Heart right ventricle (tissue), 16 donors: ENCODE results near the gene LENEP. TPM values are rescaled to one million over a fixed set of nuclear protein-coding genes. Genes with fewer than 3 reads are reported as not detected.
A peak's percentile ranks its signal among the peaks of the same experiment; 100 is the strongest.

ENCODE experiments used
- ATAC-seq, 8 donors: fragments of 200-7000 bp; cut with Tn5 transposase; one replicate each; pipeline ENCODE4 v1.9.1; 2020; ENCODE audit warnings: mild to moderate bottlenecking in 8 of 8, moderate library complexity in 8 of 8, moderate number of reproducible peaks in 1 of 8
- DNase-seq, 2 donors: peaks; one replicate each; pipeline ENCODE4 v3.0.0-alpha.2; 2020
- H3K27ac ChIP-seq, 10 donors: fragments of 200-600 bp; sonication (generic) in 2 of 10; one replicate each; pipeline versions ENCODE4 v1.5.0 to v1.8.0; 2020 to 2022; ENCODE audit warnings: mild to moderate bottlenecking in 3 of 10
- H3K27me3 ChIP-seq, 7 donors: fragments of 200-600 bp; one replicate each; pipeline ENCODE4 v1.8.0; 2021 to 2022; ENCODE audit warnings: mild to moderate bottlenecking in 2 of 7
- H3K36me3 ChIP-seq, 9 donors: fragments of 200-600 bp; sonication (generic) in 1 of 9; one replicate each; pipeline versions ENCODE4 v1.5.0 to v1.8.0; 2020 to 2022; ENCODE audit warnings: mild to moderate bottlenecking in 2 of 9
- H3K4me1 ChIP-seq, 9 donors: fragments of 200-600 bp; sonication (generic) in 1 of 9; one replicate each; pipeline versions ENCODE4 v1.5.0 to v1.8.0; 2020 to 2022; ENCODE audit warnings: mild to moderate bottlenecking in 4 of 9
- H3K4me3 ChIP-seq, 10 donors: fragments of 200-600 bp; sonication (generic) in 2 of 10; one replicate each; pipeline versions ENCODE4 v1.5.0 to v1.8.0; 2020 to 2022; ENCODE audit warnings: mild to moderate bottlenecking in 7 of 10, moderate library complexity in 2 of 10
- H3K9me3 ChIP-seq, 11 donors: fragments of 200-600 bp in 10 of 11; sonication (generic) in 2 of 11; one replicate each; pipeline versions ENCODE4 v1.5.0 to v1.8.0; 2013 to 2022; ENCODE audit warnings: mild to moderate bottlenecking in 2 of 11, control low read depth in 1 of 11, moderate library complexity in 1 of 11
- CTCF ChIP-seq, 9 donors: fragments of 200-600 bp; sonication (generic) in 2 of 9; IDR thresholded peaks; one replicate each; pipeline versions ENCODE4 v1.5.0 to v1.8.0; 2021 to 2022; ENCODE audit warnings: antibody characterized with exemption in 9 of 9, mild to moderate bottlenecking in 5 of 9, moderate library complexity in 1 of 9
- WGBS, 2 donors: extraction: QIAGEN DNeasy Blood & Tissue Kit; methylation state at CpG; one replicate each; pipeline ENCODE4 v1.1.7; 2013; ENCODE audit warnings: inconsistent platforms in 1 of 2; 5-methylcytosine and 5-hydroxymethylcytosine counted together
- intact Hi-C, 10 donors: fragments of 100-400 bp; cut with DNase I; formaldehyde crosslinking; loops; one replicate each; pipeline versions ENCODE4 v1.11.1 to v1.14.2; 2022
- polyA plus RNA-seq, 2 donors: library from polyadenylated mRNA; stranded (reverse); fragments of 200-250 nt; gene quantifications; one replicate each; pipeline ENCODE4 v1.2.3, GENCODE V29; 2013
- total RNA-seq, 10 donors: library from RNA; stranded (reverse); fragmentation: NEBNext Ultra II Directional in 3 of 10; extraction: Animal tissue kit (Norgen Biotek cat#: 25700) in 3 of 10; gene quantifications; one replicate each; pipeline versions ENCODE4 v1.2.1 to v1.2.4, GENCODE V29; 2021 to 2023
- donor health status: Arrhythmogenic right ventricular cardiomyopathy.
- donor health status: ischemic (EF 13 %, LVEDD 7.1; RV severe dilation, severe dysfunction).
- donor health status: healthy with polysubstance abuse.
- donor health status: DM: no; HTN: yes; CAD: no.
- donor health status: DM: no; HTN: no; CAD: no.
- donor health status: ischemic (EF 25% LVEDD 6.9; RV normal size, moderate dysfunction).
- donor health status: ischemic (EF 25% LVEDD 5.7; RV mildly dilated, moderate dysfunction).
- donor health status: healthy.
- donor health status: DM: yes; HTN: yes; CAD: no.
- donor health status: Ischemic cardiomyopathy.
- donor health status: ischemic (EF 35%, LVEDD 5.7; RV mildly dilated, moderate dysfunction).
- donor health status: nonischemic (EF 11% LVEDD 7.7; RV severe dilation, severe dysfunction).
- donor health status: DM: yes; HTN: yes; CAD: no.
- donor health status: PGD.
- donor health status: ischemic (EF 29% LVEDD 5.4; RV normal size, mild dysfunction).
- donor health status: nonischemic (EF 23%, LVEDD 6.1; RV moderate dilation, normal function).

Gene LENEP
- total and polyA plus RNA-seq, 12 donors, result not detected

- 82 to 84% methylated on average over 11 of the region's 11 CpGs for WGBS, 2 donors
- Histone ChIP-seq H3K9me3 (no peaks in the 10 kb centered on the region), H3K27ac (no peak overlapping the region), H3K27me3 (no peaks in the 10 kb centered on the region), H3K36me3 (peaks cover 0 to 23% (median 8%) of the 10 kb centered on the region in 9 donors), H3K4me3 (no peak overlapping the region), H3K4me1 (peaks cover 9 to 43% (median 15%) of the 10 kb centered on the region in 9 donors)
- DNase-seq (no peak), ATAC-seq (no peak)
- no peak for TF ChIP-seq CTCF (IDR thresholded peaks at IDR 0.05)
- intact Hi-C loops, result loop anchor here in 6 of 10 donors (5.0 to 10.0 kb wide), 6 partner anchors 33 to 65 kb away; partner anchors contain the start of genes PBXIP1 (in 2 of the 6), ADAM15 (in 1 of the 6), CKS1B (in 1 of the 6) and PYGO2 (in 1 of the 6)
Measured at GRCh38 chr1:155019377-155020245, 26.2 kb downstream of the LENEP start.

DNA sequence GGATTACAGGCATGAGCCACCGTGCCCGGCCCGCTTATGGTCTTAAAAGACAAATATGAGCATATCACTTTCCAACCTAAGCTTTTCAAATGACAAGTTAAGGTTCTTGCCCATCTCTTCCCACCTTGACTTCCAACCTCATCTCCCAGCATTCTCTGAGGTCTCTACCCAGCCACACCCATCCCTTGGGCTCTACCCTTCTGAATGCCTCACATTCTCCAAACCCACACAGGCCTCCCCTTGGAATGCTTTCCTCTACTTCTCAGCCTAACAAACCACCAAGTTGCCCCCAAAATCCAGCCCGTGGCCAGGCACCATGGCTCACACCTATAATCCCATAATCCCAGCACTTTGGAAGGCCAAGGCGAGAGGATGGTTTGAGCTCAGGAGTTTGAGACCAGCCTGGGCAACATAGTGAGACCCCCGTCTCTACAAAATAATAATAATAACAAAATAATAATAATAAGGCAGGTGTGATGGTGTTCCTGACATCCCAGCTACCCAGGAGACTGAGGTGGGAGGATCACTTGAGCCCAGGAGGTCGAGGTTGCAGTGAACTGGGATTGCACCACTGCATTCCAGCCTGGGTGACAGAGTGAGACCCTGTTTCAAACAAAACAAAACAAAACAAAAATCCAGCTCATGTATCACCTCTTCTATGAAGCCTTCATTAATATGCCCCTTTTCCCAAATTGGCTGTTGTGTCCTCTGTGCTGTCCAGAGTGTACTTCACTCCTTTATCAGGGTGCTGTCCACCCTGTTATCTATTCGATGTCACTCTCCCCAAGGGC lies 28.9 kb downstream of the LENEP start:
- ATAC-seq, result no peak
- no peak overlapping the region for H3K4me3 ChIP-seq
- H3K4me1 ChIP-seq, result peaks cover 6 to 28% (median 9%) of the 10 kb centered on the region in 9 donors
- H3K27ac ChIP-seq, result no peak overlapping the region
- H3K36me3 ChIP-seq, result no peaks in the 10 kb centered on the region
- intact Hi-C loops, result no loop called here
- TF ChIP-seq CTCF (IDR thresholded peaks at IDR 0.05), result no peak
- H3K9me3 ChIP-seq, result no peaks in the 10 kb centered on the region
- DNase-seq, result no peak
- H3K27me3 ChIP-seq, result no peaks in the 10 kb centered on the region
- 73 to 78% methylated on average over 8 of the region's 8 CpGs for WGBS, 2 donors

- TF ChIP-seq CTCF (IDR thresholded peaks at IDR 0.05), result no peak
- Histone ChIP-seq H3K27me3 (no peaks in the 10 kb centered on the region), H3K9me3 (no peaks in the 10 kb centered on the region), H3K27ac (no peak overlapping the region), H3K4me1 (peaks cover 3 to 23% (median 4%) of the 10 kb centered on the region in 9 donors), H3K4me3 (no peak overlapping the region), H3K36me3 (no peaks in the 10 kb centered on the region)
- intact Hi-C loops, result no loop called here
- 53 to 64% methylated on average over 4 of the region's 4 CpGs for WGBS, 2 donors
- DNase-seq, result no peak
- peak in 6 of 8 donors; percentile 24 to 48 (median 40) for ATAC-seq
Measured at GRCh38 chr1:155022927-155023236, 29.5 kb downstream of the LENEP start.

DNA sequence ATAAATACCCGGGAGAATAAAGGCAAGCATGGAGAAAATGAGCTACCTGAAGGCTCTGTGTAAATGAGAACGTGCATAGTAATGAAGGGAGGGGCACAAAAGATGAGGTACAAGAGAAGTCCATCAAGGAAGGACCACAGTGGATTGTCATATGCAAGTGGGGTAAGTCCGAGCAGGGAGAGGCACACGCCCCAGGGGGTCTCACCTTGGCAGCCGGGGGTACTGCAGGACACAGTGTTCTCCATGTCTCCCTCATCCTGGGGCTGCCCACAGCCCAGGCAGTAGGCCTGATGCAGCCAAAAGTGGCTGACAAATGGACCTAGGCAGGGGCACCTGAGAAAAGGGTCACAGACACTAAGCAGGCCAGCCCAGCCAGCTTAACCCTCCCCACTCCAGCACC lies 30.2 kb downstream of the LENEP start:
- peaks cover 0 to 16% (median 0%) of the 10 kb centered on the region in 9 donors for H3K4me1 ChIP-seq
- WGBS, 2 donors, result 81 to 89% methylated on average over 5 of the region's 5 CpGs
- H3K4me3 ChIP-seq, result no peak overlapping the region
- H3K9me3 ChIP-seq, result no peaks in the 10 kb centered on the region
- intact Hi-C loops, result no loop called here
- TF ChIP-seq CTCF (IDR thresholded peaks at IDR 0.05), result no peak
- H3K36me3 ChIP-seq, result no peaks in the 10 kb centered on the region
- H3K27me3 ChIP-seq, result no peaks in the 10 kb centered on the region
- no peak overlapping the region for H3K27ac ChIP-seq
- DNase-seq, result no peak
- ATAC-seq, result no peak
